DMS153 (cell line): Measurements from ENCODE around the gene COL6A1.
A peak's percentile ranks its signal among the peaks of the same experiment; 100 is the strongest.
"Not testable (repeated sequence)": the region's sequence is repeated elsewhere in the genome, so short reads cannot be mapped to it uniquely, and the experiment has no call there.

Source experiments
- DNase-seq: peaks from one replicate; lab custom pipeline; 2025; lab: John Stamatoyannopoulos, UW

The COL6A1 gene

GRCh38 chr21:45965084-45965809 is 16.3 kb upstream of the COL6A1 start:
- DNase-seq: no peak

DNA sequence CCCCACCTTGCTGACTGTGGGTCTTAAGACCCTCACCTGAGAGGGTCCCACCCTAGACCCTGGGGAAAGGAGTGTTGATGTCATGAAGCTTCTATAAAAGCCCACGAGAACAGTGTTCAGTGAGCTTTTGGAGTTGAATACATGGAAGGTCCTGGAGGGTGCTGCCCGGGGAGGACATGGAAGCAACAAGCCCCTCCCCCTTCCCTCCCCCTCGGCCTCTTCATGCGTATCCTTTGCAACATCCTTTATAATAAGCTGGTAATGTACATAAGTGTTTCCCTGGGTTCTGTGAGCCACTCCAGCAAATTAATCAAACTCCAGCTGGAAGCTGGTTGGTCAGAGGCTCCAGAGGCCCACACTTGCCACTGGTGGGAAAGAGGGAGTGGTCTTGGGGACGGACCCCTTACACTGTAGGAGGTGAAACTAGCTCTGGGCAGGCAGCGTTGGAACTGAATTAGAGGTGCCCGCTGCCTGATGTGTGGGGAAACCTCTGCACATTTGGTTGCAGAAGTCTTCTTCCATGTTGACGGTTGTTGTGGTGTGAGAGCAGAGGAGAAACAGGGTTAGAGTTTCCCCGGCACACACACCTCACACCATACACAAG is 14.7 kb upstream of the COL6A1 start:
- DNase-seq: no peak

DNA sequence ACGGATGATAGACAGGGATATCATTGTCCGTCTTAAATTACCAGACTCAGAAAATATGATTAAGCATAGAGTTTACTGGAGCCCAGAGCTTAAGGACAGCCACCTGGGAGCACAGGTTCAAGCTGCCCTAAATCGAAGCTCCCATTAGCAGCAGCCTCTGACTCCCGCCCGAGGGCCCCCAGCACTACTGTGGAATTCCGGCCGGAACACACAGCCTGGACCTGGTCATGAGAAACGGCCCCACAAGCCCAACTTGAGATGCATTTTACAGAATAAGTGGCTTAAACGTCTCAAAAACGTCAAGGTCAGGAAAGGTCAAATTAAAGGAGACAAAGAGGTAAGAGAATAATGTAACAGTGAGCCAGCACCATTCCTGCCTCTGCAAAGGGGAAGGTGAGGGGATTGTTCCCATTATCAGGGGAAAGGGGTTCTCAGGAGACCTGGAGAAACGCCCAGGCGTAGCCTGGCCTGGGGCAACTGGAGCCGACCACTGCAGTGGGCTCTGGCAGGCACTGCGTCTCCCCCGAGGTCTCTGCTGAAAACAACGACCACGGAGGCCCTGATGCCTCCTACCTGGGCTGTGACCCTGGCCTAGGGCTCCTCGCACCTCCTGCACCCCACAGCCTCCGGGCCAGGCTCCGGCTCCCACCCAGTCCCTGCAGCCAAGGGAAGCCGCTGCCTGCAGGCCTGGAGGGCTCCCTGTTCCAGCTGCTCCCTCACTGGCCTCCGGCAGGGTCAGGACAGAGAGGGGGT is 11.5 kb upstream of the COL6A1 start:
- no peak for DNase-seq

- no peak for DNase-seq
Measured at GRCh38 chr21:45970674-45971615, 10.6 kb upstream of the COL6A1 start.

DNA sequence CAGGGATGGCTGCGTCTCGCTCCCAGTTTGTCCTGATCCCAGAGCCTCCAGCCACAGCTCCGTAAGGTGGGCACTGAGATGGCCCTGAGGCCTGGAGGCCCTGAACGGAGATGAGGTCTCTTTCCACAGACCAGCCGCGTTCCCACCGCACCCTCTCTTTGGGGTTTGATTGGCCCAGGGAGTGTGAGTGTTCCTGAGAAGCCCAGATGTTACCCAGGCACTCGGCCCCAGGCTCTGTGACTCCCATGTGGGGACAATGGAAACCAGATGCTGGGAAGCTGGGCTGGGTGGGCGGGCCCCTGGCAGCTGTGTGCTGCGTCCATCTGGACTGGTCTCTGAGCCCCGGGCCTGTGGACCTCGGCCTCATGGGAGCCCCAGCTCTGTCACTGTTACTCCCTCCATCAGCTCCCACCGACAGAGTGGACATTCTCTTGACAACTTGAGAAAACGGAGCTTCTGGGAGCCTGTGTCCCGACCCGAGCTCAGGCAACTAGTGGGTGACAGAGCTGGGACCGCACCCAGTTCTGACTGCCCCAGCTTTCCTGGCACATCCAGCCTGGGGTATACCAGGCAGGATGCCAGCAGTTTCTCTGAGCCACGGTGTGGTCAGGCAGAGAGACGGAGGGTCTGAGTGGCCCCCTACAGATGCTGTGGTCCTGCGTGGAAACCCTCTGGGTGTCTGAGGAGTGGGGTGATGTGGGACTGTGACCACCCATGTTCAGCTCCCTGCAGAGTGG is 9.8 kb upstream of the COL6A1 start:
- DNase-seq: no peak

- no peak for DNase-seq
Measured at GRCh38 chr21:45972353-45972715, 9.2 kb upstream of the COL6A1 start.

DNA sequence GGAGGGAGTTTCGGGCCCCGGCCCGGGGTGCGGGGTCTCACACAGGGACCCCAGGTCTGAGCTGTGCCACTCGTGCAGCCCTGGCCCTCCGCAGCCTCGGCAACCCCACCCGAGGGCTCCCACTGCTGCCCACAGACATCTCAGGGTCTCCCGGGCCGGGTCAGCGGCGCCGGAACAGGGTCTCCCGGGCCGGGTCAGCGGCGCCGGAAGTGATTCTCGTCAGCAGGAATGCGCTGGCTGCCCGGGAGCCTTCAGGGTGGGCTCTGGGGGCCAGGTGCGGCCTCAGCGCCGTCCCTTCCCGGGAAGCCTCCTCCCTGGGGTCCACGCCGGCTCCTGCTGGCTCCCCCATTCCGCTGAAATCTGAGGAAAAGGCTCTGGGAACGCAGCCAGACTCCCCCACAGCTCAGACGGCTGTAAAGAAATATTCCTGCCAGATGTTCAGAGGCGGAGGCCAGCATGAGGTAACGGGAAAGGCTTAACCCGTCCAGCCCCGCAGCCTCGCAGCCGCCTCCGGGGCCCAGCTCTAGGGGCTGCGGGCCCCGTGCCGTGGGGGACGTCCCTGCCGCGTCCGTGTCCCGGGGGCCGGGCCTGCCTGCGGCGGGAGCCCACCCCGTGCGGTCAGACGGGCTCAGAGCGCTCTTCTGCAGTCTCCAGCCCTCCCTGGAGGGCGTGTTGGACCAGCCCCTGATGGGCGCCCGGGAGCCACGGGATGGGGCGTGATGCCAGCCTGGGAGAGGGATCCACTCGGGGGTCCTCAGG is 8.7 kb upstream of the COL6A1 start:
- DNase-seq: no peak

- peak; percentile 13 for DNase-seq
Measured at GRCh38 chr21:45973475-45974072, 8.0 kb upstream of the COL6A1 start.

DNA sequence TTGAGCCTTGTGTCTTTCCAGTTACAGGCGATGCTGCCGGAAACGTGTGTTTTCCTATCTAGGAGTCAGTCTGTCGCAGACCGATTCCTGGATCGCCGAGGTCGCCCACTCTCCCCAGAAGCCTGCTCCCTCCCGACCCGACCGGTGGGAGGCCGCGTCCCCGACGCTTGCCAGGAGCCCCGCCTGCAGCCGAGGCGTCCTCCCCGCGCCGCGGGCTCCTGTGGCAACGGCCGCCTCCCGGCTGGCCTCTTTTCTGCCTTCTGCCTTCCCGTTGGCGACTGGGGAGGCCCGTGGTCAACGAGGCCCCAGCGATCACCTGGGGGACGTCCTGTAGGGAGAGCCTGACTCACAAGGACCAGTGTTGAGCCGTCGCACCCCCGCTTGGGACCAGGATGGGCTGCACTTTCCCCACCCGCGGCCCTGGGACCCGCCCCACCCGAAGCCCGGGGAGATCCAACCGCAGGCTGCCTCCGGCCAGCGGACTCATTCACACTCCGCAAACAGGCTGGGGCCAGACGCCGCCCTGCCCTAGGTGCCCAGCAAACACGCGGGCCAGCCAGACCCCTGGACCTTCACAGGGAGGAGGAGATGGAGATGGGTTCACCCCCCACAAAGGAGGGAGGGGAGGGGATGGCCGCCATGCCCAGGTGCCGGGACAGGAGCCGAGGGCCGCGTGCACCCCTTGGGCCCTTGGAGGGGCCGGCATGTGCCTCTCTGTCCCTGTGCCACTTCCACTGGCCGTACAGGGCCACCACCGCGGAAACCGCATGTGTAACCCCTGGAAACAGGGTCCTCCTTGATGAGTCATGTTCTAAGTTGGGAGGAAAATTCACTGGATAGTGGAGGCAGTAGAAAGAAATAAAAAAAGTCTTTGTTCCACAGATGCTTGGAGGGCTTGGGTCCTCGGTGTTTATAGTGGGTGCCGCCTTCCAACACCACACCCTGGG is 7.2 kb upstream of the COL6A1 start:
- no peak for DNase-seq

GRCh38 chr21:45975020-45975666 is 6.4 kb upstream of the COL6A1 start:
- DNase-seq: no peak

- not testable (repeated sequence) for DNase-seq
Measured at GRCh38 chr21:45975667-45976409, 5.7 kb upstream of the COL6A1 start.

GRCh38 chr21:45976701-45977311 is 4.8 kb upstream of the COL6A1 start:
- DNase-seq: no peak

- DNase-seq: no peak
Measured at GRCh38 chr21:45977396-45977795, 4.2 kb upstream of the COL6A1 start.

GRCh38 chr21:45979141-45979631 is 2.4 kb upstream of the COL6A1 start:
- no peak for DNase-seq

DNA sequence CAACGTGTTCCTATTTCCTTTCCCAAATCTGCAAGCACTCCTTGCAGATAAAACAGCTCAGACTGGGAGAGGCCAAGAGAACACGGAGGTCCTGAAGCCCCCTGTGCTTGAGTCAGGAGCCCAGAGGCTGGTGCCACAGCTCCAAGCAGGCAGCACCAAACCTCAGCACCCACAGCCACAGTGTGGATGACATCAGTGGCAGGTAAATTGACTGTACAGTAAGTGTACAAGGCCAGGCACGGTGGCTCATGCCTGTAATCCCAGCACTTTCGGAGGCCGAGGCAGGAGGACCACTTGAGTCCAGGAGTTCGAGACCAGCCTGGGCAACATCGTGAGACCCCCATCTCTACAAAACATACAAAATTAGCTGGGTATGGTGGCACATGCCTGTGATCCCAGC is 1.9 kb upstream of the COL6A1 start:
- no peak for DNase-seq

DNA sequence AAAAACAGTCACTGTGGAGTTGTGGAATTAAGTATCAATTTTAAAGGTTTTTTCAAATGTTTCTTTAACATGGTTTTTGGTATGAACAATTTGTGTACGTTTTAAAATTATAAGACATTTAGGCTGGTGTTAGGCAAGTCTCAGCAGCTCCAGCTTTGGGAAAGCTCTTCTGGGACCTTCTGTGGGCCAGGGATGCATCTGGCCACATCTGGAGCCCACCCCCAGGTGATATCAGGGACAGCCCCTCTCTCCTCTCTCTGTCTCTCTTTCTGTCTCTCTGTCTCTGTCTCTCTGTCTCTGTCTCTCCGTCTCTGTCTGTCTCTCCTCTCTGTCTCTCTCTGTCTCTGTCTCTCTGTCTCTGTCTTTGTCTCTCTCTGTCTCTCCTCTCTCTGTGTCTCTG is 1.3 kb upstream of the COL6A1 start:
- DNase-seq: no peak

DNA sequence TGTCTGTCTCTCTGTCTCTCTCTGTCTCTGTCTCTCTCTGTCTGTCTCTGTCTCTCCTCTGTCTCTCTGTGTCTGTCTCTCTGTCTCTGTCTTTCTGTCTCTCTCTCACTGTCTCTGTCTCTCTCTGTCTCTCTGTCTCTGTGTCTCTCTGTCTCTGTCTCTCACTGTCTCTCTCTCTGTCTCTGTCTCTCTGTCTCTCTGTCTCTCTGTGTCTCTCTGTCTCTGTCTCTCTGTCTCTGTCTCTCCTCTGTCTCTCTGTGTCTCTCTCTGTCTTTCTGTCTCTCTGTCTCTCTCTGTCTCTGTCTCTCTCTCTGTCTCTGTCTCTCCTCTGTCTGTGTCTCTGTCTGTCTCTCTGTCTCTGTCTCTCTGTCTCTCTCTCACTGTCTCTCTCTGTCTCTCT is 873 bp upstream of the COL6A1 start:
- no peak for DNase-seq
